Measurements from ENCODE around the gene FBXO47.

FBXO47 gene, protein sequence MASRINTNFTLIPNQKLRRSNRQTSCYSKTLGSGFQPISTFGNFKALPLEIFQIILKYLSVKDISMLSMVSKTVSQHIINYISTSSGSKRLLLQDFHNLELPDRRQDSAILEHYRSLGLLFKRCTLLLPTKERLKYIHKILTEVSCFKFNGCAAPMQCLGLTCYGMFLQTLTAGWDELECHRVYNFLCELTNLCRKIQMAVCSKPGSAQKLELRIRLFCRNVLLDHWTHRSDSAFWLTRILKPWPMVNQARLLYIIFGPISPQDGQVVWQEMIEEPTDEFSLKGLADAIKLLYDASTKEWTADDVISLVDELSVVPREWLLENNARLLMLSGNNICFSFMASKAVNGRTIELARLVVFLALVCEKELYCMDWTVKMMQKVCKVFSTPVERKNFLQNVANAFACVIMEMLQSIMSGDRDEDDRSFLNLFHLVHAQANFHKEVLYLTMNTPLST

DNA sequence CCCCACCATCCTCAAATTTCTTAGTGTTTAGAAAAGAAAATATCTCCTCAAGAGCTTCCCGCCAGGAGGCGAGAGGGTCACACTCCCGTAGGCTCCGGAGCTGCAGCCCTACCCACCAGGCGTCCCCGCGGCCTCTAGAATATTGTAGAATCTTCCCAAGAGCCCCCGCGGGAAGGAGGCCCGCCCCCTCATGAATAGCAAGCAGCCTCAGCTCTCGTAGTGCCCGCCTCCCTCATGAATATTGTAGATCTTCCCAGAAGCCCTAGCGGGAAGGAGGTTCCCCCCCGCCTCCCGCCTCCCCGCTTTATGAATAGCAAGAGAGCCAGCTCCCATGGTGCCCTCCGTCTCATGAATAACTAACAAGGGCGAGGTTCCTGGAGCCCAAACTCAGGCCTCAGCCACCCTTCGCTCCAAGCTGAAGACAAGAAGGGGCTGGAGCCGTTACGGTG is at the start of gene FBXO47:
FBXO47 (minus strand) TSS at position 114 of the 449 bp plus-strand sequence. CDS start 4,378 bp downstream, outside the sequence.
- peak; percentile 39 for TF ChIP-seq POLR2A (IDR thresholded peaks at IDR 0.05; ENCODE audit: low read depth, low read length)
- DNase-seq (ENCODE audit: insufficient read length, low spot score) (peak; percentile 43), FAIRE-seq (no peak)

GRCh38 chr17:39016193-39017153 is 49.3 kb upstream of the FBXO47 start:
- FAIRE-seq (no peak), DNase-seq (ENCODE audit: insufficient read length, low spot score) (no peak)
- TF ChIP-seq POLR2A (IDR thresholded peaks at IDR 0.05; ENCODE audit: low read depth, low read length), result no peak

GRCh38 chr17:39015546-39015935 is 48.3 kb upstream of the FBXO47 start:
- FAIRE-seq, result no peak
- no peak for DNase-seq (ENCODE audit: insufficient read length, low spot score)
- no peak for TF ChIP-seq POLR2A (IDR thresholded peaks at IDR 0.05; ENCODE audit: low read depth, low read length)

- DNase-seq (ENCODE audit: insufficient read length, low spot score), result no peak
- TF ChIP-seq POLR2A (IDR thresholded peaks at IDR 0.05; ENCODE audit: low read depth, low read length), result no peak
- FAIRE-seq, result no peak
Observed at GRCh38 chr17:39014795-39015545, 47.8 kb upstream of the FBXO47 start.

DNA sequence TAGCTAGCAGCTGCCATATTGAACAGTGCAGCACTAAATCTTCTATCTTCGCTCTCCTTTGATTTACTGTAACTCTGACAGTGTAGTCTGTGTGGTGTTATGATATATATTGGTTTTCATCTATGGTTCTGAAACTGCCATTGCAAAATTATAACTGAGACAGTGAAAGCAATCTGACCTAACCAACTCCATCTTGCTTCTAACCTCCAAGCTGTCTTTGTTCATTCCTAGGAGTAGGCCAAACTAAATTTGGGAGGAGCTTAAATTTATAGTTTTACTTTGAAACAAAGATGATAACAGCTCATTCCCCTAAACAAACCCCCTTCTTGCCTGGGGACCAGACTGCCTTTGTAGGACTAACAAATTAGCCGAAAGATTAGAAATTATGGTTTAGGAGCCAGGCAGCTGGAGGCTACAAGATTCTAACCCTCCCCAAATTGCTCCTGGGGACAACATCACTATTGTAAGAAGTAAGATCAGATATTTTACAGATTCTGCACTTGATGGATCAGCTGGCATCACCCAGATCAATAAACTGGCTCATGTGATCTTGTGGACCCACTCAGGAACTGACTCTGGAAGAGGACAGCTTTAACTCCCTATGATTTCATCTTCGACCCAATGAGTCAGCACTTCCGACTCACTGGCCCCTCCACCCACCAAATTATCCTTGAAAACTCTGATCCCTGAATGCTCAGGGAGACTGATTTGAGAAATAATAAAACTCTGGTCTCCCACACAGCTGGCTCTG is 47.0 kb upstream of the FBXO47 start:
- DNase-seq (ENCODE audit: insufficient read length, low spot score), result no peak
- no peak for FAIRE-seq
- TF ChIP-seq POLR2A (IDR thresholded peaks at IDR 0.05; ENCODE audit: low read depth, low read length), result no peak

- DNase-seq (ENCODE audit: insufficient read length, low spot score) (no peak), FAIRE-seq (no peak)
- no peak for TF ChIP-seq POLR2A (IDR thresholded peaks at IDR 0.05; ENCODE audit: low read depth, low read length)
Observed at GRCh38 chr17:39012725-39013124, 45.5 kb upstream of the FBXO47 start.

DNA sequence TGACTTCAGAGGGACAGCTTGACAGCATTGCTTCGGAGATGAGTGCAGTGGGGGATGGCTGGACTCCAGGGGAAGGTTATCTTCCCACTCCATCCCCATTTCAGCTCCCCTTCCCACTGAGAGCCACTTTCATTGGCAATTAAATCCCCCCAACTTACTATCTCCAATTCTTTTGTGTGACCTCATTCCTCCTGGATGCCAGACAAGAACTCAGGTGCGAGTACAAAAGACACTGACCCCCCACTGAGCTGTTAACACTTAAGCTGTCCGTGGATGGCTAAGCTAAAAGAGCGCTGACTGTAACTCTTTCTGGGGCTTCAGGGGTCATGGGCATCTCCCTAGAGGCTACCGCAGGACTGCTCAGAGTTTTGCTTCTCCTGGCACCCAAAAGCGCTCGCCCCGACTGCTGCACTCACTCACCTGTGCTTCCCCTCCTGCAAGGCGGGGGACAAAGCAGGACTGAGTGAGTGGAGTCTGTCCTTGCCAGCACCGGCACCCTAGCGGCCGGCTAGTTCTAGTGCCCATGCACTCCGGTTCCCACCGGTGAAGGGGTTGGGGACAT is 44.8 kb upstream of the FBXO47 start:
- TF ChIP-seq POLR2A (IDR thresholded peaks at IDR 0.05; ENCODE audit: low read depth, low read length), result no peak
- FAIRE-seq, result no peak
- DNase-seq (ENCODE audit: insufficient read length, low spot score), result no peak

DNA sequence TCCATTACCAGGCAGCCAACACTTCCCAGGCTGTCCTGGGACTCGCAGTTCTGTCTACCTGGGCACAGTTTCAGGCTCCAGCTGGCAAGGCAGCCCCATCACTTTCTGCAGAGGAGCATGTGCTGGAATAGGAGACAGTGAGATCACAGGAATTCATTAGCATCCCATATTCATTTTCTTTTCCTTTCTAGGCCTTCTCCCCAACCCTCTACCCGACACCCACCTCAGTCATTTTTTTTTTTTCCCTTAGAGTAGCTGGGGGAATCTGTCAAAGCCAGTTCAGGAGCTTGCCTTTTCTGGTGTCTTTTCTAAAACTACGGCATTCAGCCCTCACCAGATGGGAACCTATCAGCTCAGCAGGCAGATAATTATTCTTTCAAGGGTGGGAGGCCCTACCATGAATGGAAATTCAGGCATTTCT is 42.4 kb upstream of the FBXO47 start:
- FAIRE-seq, result no peak
- no peak for TF ChIP-seq POLR2A (IDR thresholded peaks at IDR 0.05; ENCODE audit: low read depth, low read length)
- DNase-seq (ENCODE audit: insufficient read length, low spot score), result no peak

GRCh38 chr17:39008633-39009032 is 41.4 kb upstream of the FBXO47 start:
- no peak for DNase-seq (ENCODE audit: insufficient read length, low spot score)
- TF ChIP-seq POLR2A (IDR thresholded peaks at IDR 0.05; ENCODE audit: low read depth, low read length), result no peak
- FAIRE-seq, result no peak

DNA sequence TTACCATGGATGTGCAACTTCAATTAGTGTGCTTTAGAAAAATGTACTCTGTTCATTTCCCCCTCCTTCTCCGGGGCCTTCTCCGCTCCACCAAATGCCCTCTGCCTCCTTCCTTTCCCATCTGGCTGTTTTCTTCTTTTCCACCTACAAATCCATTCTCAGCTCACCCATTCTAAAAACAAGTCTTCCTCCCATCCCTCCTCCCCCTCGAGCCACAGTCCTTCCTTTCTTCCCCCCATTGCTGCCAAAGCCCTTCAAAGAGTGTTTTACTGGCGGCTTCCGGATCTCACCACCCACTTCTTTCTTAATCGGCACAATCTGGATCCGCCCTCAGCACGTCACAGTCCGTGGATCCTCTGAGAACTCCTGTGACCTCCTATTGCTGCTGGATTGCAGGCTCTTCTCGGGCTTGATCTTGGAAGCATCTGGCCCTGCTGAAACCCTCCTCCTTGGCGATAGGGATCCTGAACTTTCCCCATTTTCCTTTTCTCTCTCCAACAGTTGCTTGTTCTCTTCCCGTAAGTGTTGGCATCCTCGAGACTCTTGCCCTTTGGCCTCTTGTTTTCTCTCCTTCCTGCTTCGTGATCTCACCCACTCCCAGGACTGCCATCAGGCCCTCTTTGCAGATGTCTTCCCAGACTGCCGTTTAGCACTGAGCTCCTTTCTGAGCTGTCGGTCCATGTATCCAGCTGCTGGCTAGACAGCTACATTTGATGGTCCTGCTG is 36.0 kb upstream of the FBXO47 start:
- no peak for TF ChIP-seq POLR2A (IDR thresholded peaks at IDR 0.05; ENCODE audit: low read depth, low read length)
- DNase-seq (ENCODE audit: insufficient read length, low spot score) (no peak), FAIRE-seq (no peak)

GRCh38 chr17:39001703-39002637 is 34.8 kb upstream of the FBXO47 start:
- no peak for TF ChIP-seq POLR2A (IDR thresholded peaks at IDR 0.05; ENCODE audit: low read depth, low read length)
- DNase-seq (ENCODE audit: insufficient read length, low spot score) (peak; percentile 26), FAIRE-seq (no peak)
